ENCODE data around the gene MMP15.

Gene MMP15

DNA sequence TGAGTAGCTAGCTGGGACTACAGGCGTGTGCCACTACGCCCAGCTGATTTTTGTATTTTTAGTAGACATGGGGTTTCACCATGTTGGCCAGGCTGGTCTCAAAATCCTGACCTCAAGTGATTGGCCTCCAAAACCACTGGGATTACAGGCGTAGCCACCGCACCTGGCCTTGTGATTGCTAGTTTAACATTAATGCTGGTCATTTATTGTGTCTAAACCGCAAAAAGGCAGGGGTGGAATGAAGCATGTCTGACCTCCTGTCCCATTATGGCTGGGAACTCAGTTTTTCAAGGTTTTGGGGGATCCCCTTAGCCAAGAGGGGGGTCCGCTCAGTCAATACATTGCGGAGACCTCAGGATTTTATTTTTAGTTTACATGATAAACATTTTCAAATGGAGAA is 43.9 kb upstream of the MMP15 start:
- no peak overlapping the region for H3K27ac ChIP-seq
- no peak overlapping the region for H3K4me3 ChIP-seq (ENCODE audit: low read depth, low read length)
- H2AFZ ChIP-seq, result no peak overlapping the region
- no peaks in the 10 kb centered on the region for H3K9me3 ChIP-seq (ENCODE audit: control insufficient read depth, low read length)
- H3K36me3 ChIP-seq (ENCODE audit: control insufficient read depth, insufficient read depth, low read length), result no peaks in the 10 kb centered on the region
- TF ChIP-seq, protein P1, sequence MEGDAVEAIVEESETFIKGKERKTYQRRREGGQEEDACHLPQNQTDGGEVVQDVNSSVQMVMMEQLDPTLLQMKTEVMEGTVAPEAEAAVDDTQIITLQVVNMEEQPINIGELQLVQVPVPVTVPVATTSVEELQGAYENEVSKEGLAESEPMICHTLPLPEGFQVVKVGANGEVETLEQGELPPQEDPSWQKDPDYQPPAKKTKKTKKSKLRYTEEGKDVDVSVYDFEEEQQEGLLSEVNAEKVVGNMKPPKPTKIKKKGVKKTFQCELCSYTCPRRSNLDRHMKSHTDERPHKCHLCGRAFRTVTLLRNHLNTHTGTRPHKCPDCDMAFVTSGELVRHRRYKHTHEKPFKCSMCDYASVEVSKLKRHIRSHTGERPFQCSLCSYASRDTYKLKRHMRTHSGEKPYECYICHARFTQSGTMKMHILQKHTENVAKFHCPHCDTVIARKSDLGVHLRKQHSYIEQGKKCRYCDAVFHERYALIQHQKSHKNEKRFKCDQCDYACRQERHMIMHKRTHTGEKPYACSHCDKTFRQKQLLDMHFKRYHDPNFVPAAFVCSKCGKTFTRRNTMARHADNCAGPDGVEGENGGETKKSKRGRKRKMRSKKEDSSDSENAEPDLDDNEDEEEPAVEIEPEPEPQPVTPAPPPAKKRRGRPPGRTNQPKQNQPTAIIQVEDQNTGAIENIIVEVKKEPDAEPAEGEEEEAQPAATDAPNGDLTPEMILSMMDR (IDR thresholded peaks at IDR 0.05), result no peak
- H3K79me2 ChIP-seq, result no peaks in the 10 kb centered on the region
- no peaks in the 10 kb centered on the region for H3K27me3 ChIP-seq (ENCODE audit: control insufficient read depth, insufficient read depth, low read length)
- no peak overlapping the region for H3K9ac ChIP-seq
- no peak overlapping the region for H3K4me2 ChIP-seq (ENCODE audit: low read length)
- H3K4me1 ChIP-seq, result peaks cover 10% of the 10 kb centered on the region

DNA sequence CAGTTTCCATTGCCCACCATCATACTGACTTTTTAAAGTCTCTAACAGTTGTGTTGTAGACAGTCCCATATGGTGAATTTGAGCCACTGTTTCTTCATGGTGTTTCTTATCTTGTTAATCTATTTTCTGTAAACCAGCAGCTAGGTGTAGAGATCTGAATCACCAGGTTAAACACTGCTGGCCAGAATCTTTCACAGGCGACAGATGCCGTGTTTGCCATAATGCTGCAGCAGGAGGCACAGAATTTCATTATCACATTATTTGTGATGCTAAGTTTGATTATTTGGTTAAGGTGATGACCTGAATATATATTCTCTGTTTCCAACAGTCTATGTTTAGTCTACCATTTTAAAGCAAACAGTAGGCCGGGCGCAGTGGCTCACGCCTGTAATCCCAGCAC is 43.2 kb upstream of the MMP15 start:
- TF ChIP-seq, protein P1 (IDR thresholded peaks at IDR 0.05), result no peak
- Histone ChIP-seq H3K4me2 (ENCODE audit: low read length) (no peak overlapping the region), H3K79me2 (no peaks in the 10 kb centered on the region), H3K9me3 (ENCODE audit: control insufficient read depth, low read length) (no peaks in the 10 kb centered on the region), H3K4me3 (ENCODE audit: low read depth, low read length) (no peak overlapping the region), H3K9ac (no peak overlapping the region), H3K27ac (no peak overlapping the region), H2AFZ (no peak overlapping the region), H3K36me3 (ENCODE audit: control insufficient read depth, insufficient read depth, low read length) (no peaks in the 10 kb centered on the region), H3K27me3 (ENCODE audit: control insufficient read depth, insufficient read depth, low read length) (no peaks in the 10 kb centered on the region), H3K4me1 (peaks cover 10% of the 10 kb centered on the region)

DNA sequence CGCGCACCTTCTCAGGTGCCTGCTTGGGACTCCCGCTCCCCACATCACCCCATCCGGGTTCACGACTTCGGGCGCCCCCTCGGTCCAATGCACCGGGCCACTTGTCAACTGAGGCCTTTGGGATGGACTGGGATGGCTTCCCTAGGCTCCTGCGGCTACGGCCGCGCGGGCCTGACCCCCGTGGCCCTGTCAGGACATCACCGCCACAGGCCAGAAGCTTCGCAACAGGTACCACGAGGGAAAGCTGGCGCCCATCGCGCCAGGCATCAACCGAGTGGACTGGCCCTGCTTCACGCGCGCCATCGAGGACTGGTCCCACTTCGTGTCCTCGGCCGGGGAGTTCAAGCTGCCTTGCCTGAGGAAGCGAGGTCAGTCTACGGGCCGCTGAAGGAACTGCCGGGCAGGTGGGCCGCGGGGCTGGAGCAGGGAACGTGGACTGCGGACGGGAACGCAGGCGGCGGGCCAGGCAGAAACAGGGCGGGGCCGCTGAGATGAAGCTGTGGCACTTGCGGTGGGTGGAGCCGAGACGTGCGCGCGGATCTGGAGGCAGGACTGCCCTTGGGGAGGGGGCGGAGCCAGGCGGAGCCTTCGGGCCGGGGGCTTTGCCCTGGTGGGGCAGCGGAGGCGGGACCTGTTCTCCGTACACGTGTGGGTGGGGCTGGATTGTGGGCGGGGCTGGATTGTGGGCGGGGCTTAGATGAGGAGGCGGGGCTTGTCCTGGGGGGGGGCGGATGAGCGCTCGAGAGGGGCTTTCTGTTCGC is 40.9 kb upstream of the MMP15 start:
- H3K4me2 ChIP-seq (ENCODE audit: low read length), result peak overlapping the region; percentile 60
- no peaks in the 10 kb centered on the region for H3K27me3 ChIP-seq (ENCODE audit: control insufficient read depth, insufficient read depth, low read length)
- no peak overlapping the region for H3K4me3 ChIP-seq (ENCODE audit: low read depth, low read length)
- H3K9ac ChIP-seq, result no peak overlapping the region
- TF ChIP-seq, protein P1 (IDR thresholded peaks at IDR 0.05), result no peak
- no peak overlapping the region for H3K27ac ChIP-seq
- peak overlapping the region; percentile 92 for H2AFZ ChIP-seq
- H3K4me1 ChIP-seq, result peaks cover 10% of the 10 kb centered on the region
- no peaks in the 10 kb centered on the region for H3K79me2 ChIP-seq
- no peaks in the 10 kb centered on the region for H3K36me3 ChIP-seq (ENCODE audit: control insufficient read depth, insufficient read depth, low read length)
- no peaks in the 10 kb centered on the region for H3K9me3 ChIP-seq (ENCODE audit: control insufficient read depth, low read length)

DNA sequence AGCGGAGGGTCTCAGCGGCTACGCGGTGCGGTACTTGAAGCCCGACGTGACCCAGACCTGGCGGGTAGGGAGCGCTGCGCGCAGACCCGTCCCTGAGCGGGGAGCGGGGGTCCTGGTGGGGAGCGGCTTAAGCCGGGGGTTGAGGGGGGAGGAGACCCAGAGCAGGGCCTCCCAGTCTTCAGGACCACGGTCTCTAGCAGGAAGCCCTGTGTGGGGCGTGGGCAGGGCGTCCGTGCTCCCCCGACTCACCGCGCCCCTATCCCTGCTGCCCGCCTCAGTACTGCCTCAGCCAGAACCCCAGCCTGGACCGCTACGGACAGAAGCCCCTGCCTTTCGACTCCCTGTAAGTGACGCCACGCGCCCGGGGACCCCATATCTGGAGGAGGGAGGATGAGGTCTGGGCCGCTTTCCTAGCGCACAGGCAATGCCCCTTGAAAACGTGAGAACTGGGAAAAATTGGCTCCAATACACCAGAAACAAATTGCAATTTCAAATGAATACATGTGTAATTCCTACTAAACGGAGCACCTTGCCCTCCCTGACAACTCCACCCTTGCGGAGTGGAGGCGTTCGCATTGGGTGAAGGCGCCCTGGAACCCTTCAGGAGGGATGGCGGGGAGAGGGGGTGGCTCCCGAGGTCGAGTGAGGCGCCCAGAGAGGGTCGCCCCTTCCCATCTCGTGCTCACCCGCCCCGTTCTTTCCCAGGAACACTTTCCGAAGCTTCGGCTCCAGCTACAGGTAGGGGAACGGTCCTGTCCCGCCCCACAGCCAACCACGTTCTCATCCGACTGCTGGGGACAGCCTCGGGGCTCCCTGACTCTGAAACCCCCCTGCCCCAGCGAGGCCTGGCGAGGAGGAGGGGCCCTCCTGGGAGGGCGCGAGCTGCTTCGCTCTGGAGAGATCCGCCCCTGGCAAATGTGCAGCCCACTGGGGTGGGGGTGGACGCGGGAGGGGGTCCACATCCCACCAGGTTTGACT is 40.1 kb upstream of the MMP15 start:
- Histone ChIP-seq H3K27me3 (ENCODE audit: control insufficient read depth, insufficient read depth, low read length) (no peaks in the 10 kb centered on the region), H3K36me3 (ENCODE audit: control insufficient read depth, insufficient read depth, low read length) (no peaks in the 10 kb centered on the region), H3K4me2 (ENCODE audit: low read length) (peak overlapping the region; percentile 60), H3K9me3 (ENCODE audit: control insufficient read depth, low read length) (no peaks in the 10 kb centered on the region), H3K9ac (no peak overlapping the region), H3K4me1 (peaks cover 10% of the 10 kb centered on the region), H2AFZ (peak overlapping the region; percentile 92), H3K4me3 (ENCODE audit: low read depth, low read length) (no peak overlapping the region), H3K79me2 (no peaks in the 10 kb centered on the region), H3K27ac (no peak overlapping the region)
- TF ChIP-seq, protein P1 (IDR thresholded peaks at IDR 0.05), result no peak

Measured in parathyroid adenoma (tissue), 2 donors.